Hepatocyte (in vitro differentiated cells): ENCODE data around the gene EVL.

Source experiments
- EZH2phosphoT487 ChIP-seq: fragments of 200-600 bp; sonication (generic); IDR thresholded peaks from one replicate; pipeline ENCODE4 v1.6.1; 2018; ENCODE audit warnings: antibody characterized with exemption, mild to moderate bottlenecking, low read depth, moderate library complexity; ENCODE audit not compliant: unreplicated experiment, severe bottlenecking
- TF ChIP-seq, protein P1 (sequence below): fragments of 200-600 bp; sonication (generic); IDR thresholded peaks from 2 replicates; pipeline ENCODE4 v1.5.1; 2016; ENCODE audit warnings: antibody characterized with exemption, mild to moderate bottlenecking; ENCODE audit not compliant: poor library complexity

DNA sequence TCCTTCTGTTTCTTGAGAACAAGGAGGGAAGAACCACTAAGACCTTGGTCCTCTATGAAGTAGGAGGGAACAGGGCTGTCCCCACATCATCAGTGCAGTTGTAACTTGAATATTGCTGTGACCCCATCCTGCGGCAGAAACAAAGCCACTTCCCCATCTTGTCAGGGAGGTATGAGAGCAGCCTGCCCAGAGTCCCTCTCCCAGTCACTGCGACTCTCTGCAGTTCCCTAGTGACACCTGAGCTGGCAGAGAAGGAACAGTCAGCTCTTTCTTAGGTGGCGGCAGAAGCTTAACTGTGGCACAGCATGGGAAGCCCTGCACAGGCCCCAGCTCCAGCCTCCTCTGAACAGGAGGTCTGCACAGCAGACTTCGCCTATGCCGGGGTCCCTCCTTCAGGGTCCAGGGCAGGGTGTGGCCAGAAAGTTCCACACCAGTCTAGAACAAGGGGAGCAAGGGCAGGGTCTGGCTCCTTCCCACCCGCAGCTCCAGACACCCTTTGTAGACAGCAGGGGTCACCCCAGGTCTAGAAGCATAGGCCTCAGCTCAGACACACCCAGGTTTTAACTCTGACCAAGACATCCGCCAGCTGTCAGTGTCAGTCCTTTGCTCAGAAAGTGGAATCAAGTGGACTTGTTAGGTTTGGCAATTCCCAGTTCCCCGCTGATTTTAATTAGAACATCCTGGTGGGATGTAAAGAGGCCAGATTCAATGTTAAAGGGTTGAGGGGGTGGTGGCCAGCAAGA, 57.4 kb downstream of the EVL start:
- TF ChIP-seq, protein P1, sequence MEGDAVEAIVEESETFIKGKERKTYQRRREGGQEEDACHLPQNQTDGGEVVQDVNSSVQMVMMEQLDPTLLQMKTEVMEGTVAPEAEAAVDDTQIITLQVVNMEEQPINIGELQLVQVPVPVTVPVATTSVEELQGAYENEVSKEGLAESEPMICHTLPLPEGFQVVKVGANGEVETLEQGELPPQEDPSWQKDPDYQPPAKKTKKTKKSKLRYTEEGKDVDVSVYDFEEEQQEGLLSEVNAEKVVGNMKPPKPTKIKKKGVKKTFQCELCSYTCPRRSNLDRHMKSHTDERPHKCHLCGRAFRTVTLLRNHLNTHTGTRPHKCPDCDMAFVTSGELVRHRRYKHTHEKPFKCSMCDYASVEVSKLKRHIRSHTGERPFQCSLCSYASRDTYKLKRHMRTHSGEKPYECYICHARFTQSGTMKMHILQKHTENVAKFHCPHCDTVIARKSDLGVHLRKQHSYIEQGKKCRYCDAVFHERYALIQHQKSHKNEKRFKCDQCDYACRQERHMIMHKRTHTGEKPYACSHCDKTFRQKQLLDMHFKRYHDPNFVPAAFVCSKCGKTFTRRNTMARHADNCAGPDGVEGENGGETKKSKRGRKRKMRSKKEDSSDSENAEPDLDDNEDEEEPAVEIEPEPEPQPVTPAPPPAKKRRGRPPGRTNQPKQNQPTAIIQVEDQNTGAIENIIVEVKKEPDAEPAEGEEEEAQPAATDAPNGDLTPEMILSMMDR = no peak
- no peak for TF ChIP-seq EZH2phosphoT487
